ENCODE results near the gene C1QTNF12. TPM values are rescaled to one million over a fixed set of nuclear protein-coding genes. Genes with fewer than 3 reads are reported as not detected.

Gene C1QTNF12
- total RNA-seq, 2 experiments from 2014 or later: 2.0 to 4.2 TPM

DNA sequence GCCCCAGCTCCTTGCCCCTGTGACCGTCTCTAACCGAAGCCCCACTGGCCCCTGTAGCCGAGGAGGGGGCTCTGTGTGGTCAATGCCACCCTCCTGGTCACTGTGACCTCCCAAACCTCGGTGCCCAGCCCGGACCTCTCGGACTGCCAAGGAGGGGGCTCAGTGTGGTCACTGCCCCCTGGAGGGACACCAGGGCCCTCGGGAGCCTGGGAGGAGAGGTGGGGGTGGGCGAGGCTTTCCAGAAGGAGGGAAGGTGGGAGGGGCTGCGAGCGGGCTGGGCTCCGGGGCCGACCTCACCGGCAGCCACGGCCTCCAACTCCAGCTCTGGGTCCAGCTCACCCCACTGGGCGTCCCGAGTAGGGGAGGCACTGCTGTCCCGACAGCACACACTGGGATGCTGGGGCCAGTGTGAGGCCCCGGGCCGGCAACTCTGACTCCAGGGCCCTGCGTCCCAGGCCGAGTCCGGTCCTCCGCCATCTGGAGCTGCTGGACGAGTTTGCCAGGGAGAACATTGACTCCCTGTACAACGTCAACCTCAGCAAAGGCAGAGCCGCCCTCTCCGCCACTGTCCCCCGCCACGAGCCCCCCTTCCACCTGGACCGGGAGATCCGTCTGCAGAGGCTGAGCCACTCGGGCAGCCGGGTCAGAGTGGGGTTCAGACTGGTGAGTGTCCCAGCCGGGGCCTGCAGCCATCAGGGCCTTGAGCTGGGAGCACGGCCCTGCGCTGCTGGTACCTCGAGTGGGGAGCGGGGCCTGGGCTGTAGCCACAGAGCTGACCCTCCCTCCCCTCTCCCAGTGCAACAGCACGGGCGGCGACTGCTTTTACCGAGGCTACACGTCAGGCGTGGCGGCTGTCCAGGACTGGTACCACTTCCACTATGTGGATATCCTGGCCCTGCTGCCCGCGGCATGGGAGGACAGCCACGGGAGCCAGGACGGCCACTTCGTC is 40.1 kb upstream of the C1QTNF12 start:
- no peak for DNase-seq
- H3K27ac Mint-ChIP-seq: no peak overlapping the region
- H3K4me3 Mint-ChIP-seq: no peak overlapping the region
- H3K9me3 Mint-ChIP-seq: no peaks in the 10 kb centered on the region
- H3K27me3 Mint-ChIP-seq: no peaks in the 10 kb centered on the region
- H3K4me1 Mint-ChIP-seq: peaks cover 3% of the 10 kb centered on the region
- ChIA-PET CTCF (no interaction called here), POLR2A (no interaction called here)
- H3K36me3 Mint-ChIP-seq (ENCODE audit: low read depth): no peaks in the 10 kb centered on the region

DNA sequence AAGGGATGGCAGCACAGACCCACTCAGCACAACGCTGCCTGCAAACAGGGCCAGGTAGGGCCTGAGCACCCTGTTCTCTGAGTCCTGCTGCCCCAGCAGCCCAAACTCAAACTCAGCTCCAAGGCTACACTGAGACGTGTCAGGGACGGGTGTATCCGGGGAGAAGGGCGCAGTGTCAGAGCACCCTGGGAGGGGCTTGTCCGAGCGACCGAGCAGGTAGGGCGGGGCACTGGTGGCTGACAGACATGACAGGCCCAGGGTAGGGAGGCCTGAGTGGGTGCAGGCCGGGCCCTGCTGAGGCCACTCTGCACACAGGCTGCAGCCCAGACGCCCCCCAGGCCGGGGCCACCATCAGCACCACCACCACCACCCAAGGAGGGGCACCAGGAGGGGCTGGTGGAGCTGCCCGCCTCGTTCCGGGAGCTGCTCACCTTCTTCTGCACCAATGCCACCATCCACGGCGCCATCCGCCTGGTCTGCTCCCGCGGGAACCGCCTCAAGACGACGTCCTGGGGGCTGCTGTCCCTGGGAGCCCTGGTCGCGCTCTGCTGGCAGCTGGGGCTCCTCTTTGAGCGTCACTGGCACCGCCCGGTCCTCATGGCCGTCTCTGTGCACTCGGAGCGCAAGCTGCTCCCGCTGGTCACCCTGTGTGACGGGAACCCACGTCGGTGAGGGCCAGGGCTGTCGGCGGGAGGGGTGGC is 39.2 kb upstream of the C1QTNF12 start:
- Mint-ChIP-seq H3K4me1 (peaks cover 3% of the 10 kb centered on the region), H3K4me3 (no peak overlapping the region), H3K27me3 (no peaks in the 10 kb centered on the region), H3K36me3 (ENCODE audit: low read depth) (no peaks in the 10 kb centered on the region), H3K9me3 (no peaks in the 10 kb centered on the region), H3K27ac (no peak overlapping the region)
- CTCF ChIA-PET: no interaction called here
- DNase-seq: no peak
- POLR2A ChIA-PET: no interaction called here

DNA sequence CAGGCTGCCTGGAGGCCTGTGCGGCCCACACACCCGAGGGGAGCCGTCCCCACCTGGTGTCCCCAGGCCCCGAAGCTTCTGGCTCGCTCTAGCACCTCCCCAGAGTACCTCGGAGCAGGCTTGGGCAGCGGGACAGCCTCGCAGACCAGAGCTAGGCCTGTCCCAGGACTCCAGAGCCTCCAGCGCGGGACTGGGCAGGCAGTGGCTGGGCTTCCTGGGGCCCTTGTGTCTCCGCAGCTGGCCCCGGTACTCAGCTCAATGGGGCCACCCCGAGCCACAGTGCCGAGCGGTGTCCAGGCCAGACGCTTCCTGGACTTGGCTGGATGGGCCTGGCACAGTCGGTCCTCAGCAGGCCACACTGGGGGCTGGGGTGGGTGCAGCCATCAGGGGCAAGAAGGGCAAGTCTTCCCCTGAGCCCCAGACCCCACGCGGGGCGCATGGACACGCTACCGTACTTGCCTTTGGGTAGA is 38.6 kb upstream of the C1QTNF12 start:
- CTCF ChIA-PET: no interaction called here
- Mint-ChIP-seq H3K27me3 (no peaks in the 10 kb centered on the region), H3K9me3 (no peaks in the 10 kb centered on the region), H3K4me1 (peaks cover 3% of the 10 kb centered on the region), H3K4me3 (no peak overlapping the region), H3K36me3 (ENCODE audit: low read depth) (no peaks in the 10 kb centered on the region), H3K27ac (no peak overlapping the region)
- POLR2A ChIA-PET: interaction anchor here (1.0 kb wide), 1 partner anchor 20 kb away, joined by 3 read pairs; no protein-coding TSS in a partner anchor
- DNase-seq: no peak

DNA sequence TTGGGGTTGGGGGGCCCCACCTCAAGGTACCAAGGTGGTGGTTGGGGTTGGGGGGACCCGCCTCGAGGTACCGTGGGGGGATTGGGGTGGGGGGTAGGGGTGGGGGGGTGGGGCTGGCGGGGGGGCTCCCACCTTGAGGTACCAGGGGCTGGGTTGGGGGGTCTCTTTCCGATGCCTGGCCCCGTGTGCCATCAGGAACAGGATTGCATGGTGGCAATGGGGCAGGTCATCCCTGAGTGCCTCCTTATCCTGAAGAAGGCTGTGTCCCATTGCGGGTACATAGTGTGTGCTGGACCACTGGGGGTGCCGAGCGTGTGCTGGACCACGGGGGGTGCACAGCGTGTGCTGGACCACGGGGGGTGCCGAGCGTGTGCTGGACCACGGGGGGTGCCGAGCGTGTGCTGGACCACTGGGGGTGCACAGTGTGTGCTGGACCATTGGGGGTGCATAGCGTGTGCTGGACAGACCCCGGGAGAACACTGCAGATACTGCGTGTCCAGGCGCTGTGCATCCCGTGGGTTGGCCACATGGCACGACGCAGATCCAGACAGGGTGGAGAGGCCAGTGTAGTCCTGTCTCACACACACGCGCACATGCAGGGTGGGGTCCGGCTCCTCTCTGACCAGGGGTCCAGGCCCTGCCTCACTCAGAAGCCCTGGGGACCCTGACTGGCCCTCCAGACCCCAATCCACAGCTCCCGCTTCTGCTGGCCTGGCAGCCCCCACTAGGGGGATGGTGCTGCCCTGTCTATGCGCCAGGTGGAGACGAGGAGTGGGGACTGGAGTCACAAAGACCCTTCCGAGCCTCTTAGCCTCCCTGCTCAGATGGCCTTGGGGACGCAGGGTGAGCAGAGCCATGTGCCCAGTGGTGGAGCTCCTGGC is 37.9 kb upstream of the C1QTNF12 start:
- Mint-ChIP-seq H3K36me3 (ENCODE audit: low read depth) (no peaks in the 10 kb centered on the region), H3K4me3 (no peak overlapping the region), H3K9me3 (no peaks in the 10 kb centered on the region), H3K27me3 (no peaks in the 10 kb centered on the region), H3K4me1 (peaks cover 3% of the 10 kb centered on the region), H3K27ac (no peak overlapping the region)
- CTCF ChIA-PET: no interaction called here
- POLR2A ChIA-PET: interaction anchor here (1.0 kb wide), 1 partner anchor 20 kb away, joined by 3 read pairs; no protein-coding TSS in a partner anchor
- DNase-seq: no peak

DNA sequence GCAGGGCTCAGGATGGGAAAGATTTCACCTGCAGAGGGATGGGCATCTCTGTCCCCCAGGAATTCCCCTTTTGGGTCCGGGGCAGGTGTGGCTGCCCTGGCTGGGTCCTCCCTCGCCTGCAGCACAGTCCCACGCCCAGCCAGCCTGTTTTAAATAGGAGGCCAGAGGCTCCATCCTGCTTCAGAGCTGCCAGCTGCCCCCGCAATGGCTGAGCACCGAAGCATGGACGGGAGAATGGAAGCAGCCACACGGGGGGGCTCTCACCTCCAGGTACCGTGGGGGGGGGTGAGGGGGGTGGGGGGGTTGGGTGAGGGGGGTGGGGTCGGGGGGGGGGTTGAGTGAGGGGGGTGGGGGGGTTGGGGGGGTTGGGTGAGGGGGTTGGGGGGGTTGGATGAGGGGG is 37.3 kb upstream of the C1QTNF12 start:
- ChIA-PET POLR2A (interaction anchor here (1.4 kb wide), 1 partner anchor 8 kb away, joined by 3 read pairs; no protein-coding TSS in a partner anchor), CTCF (no interaction called here)
- Mint-ChIP-seq H3K27me3 (no peaks in the 10 kb centered on the region), H3K4me1 (peaks cover 3% of the 10 kb centered on the region), H3K4me3 (no peak overlapping the region), H3K27ac (no peak overlapping the region), H3K36me3 (ENCODE audit: low read depth) (no peaks in the 10 kb centered on the region), H3K9me3 (no peaks in the 10 kb centered on the region)
- no peak for DNase-seq

DNA sequence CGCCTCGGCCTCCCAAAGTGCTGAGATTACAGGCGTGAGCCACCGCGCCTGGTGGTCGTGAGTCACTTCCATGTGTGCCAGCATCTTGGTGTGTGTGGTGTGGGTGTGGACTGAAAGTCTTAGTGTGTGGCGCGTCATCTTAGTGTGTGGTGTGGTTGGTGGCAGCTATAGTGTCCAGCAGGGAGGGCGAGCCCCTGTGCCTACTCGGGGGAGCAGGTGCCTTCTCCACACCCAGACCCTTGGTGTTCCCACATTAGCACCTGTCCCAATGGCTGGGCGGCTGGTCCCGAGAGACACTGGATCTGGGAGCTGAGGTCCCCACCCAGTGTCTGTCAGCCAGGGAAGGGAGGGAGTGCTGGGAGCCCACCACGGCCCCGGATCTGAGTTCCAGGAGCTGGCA is 36.5 kb upstream of the C1QTNF12 start:
- no peaks in the 10 kb centered on the region for H3K27me3 Mint-ChIP-seq
- CTCF ChIA-PET: no interaction called here

DNA sequence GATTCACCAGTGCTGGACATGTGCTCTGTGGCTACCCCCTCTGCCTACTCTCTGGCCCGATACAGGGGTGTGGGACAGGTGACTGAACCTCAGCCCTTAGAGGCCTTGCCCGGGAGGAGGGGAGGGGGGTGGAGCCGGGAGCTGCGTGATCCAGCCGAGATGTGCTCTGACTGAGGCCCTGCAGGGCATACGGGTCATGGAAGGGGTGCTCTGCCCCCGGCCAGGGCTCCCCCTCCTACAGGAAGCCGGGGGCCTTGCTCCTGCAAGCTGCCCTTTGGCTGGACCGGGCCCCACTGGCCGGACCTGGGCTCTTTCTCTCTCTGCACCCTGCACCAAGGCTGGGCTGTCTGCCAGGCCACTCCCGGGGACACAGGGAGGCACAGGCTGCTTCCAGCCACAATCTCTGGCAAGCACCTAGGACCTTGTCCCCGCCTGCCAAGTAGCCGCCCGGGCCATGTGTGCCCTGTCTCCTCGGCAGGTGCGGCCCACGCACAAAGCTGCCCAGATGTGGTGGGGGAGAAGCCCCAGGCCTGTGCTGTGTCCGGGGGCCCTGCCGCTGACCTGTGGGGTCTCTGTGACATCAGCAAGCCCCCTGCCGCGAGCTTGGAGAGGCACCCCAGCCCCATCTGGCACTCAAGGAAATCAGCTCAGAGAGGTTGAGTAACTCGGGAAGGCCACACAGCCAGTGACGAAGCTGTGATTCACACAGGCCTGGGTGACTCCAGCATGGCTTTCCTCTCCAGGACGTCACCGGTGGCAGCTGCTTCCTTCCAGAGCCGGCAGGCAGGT is 35.2 kb upstream of the C1QTNF12 start:
- Mint-ChIP-seq H3K27ac (no peak overlapping the region), H3K4me3 (no peak overlapping the region), H3K9me3 (no peaks in the 10 kb centered on the region), H3K36me3 (ENCODE audit: low read depth) (no peaks in the 10 kb centered on the region), H3K4me1 (peaks cover 3% of the 10 kb centered on the region), H3K27me3 (no peaks in the 10 kb centered on the region)
- no peak for DNase-seq
- POLR2A ChIA-PET: interaction anchor here (0.7 kb wide), 1 partner anchor 117 kb away, joined by 3 read pairs; the partner anchor contains the start of gene CCNL2
- CTCF ChIA-PET: interaction anchor here (1.0 kb wide), 1 partner anchor 10 kb away, joined by 4 read pairs; no protein-coding TSS in a partner anchor

More for the DNA sequence above, 36.5 kb upstream of the C1QTNF12 start:
- POLR2A ChIA-PET: interaction anchor here (1.3 to 1.4 kb wide), 2 partner anchors 9 kb away, joined by 3 read pairs; partner anchors contain the start of gene UBE2J2
- Mint-ChIP-seq H3K27ac (no peak overlapping the region), H3K4me1 (peaks cover 3% of the 10 kb centered on the region), H3K9me3 (no peaks in the 10 kb centered on the region), H3K36me3 (ENCODE audit: low read depth) (no peaks in the 10 kb centered on the region), H3K4me3 (no peak overlapping the region)
- DNase-seq: no peak

DNA sequence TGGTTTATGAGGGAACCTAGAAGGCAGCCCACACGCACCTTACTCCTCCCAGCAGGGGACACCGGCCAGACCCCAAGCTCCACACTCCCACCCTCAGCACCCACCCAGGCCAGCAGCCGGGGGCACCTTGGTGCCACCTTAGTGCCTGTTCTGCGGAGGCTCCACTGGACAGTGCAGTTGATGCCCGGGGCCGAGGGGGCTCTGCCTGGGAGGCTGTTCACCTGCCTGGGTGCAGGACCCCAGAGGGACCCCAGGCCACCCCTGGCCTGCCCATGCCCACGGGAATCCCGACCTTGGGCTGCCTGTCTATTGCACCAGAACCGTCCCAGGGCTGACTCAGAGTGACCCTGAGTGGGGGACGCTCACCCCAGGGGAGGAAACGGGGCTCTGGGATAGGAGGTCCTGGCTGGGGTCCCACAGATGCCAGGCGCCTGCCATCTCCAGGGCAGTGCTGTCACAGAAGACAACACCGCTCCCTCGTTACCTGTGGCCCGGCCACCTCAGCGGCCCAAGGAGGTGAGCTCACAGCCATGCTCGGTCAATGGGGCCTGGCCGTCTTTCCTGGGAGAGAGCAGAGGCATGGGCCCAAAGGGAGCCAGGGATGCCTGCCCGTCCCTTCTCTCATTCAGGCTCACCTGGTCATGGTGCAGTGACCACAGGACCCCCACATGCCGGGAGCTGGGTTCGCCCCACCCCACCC is 34.4 kb upstream of the C1QTNF12 start:
- POLR2A ChIA-PET: no interaction called here
- Mint-ChIP-seq H3K4me1 (peaks cover 3% of the 10 kb centered on the region), H3K36me3 (ENCODE audit: low read depth) (no peaks in the 10 kb centered on the region), H3K27ac (no peak overlapping the region), H3K9me3 (no peaks in the 10 kb centered on the region), H3K27me3 (no peaks in the 10 kb centered on the region), H3K4me3 (no peak overlapping the region)
- CTCF ChIA-PET: no interaction called here
- no peak for DNase-seq

DNA sequence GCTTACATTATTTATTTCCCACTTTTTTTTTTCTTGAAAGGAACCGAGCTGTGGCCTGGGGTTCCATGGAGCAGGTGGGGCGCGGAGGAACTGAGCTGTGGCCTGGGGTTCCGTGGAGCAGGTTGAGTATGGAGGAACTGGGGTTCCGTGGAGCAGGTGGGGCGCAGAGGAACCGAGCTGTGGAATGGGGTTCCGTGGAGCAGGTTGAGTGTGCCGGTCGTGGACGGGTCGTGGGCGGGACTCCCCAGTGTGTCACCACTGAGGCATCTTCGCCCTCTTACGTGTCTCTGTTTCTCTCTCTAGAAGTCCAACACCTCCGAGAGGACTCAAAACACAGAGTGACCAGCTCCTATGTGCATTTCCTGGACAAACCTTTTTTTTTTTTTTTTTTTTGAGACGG is 32.5 kb upstream of the C1QTNF12 start:
- no peaks in the 10 kb centered on the region for H3K27me3 Mint-ChIP-seq
- DNase-seq: no peak
- no peak overlapping the region for H3K27ac Mint-ChIP-seq
- peaks cover 8% of the 10 kb centered on the region for H3K4me1 Mint-ChIP-seq
- no peaks in the 10 kb centered on the region for H3K36me3 Mint-ChIP-seq (ENCODE audit: low read depth)
- CTCF ChIA-PET: interaction anchor here (0.7 to 1.1 kb wide), 2 partner anchors 13 to 17 kb away, joined by 3 to 6 read pairs; no protein-coding TSS in a partner anchor
- no peak overlapping the region for H3K4me3 Mint-ChIP-seq
- POLR2A ChIA-PET: no interaction called here
- H3K9me3 Mint-ChIP-seq: no peaks in the 10 kb centered on the region

DNA sequence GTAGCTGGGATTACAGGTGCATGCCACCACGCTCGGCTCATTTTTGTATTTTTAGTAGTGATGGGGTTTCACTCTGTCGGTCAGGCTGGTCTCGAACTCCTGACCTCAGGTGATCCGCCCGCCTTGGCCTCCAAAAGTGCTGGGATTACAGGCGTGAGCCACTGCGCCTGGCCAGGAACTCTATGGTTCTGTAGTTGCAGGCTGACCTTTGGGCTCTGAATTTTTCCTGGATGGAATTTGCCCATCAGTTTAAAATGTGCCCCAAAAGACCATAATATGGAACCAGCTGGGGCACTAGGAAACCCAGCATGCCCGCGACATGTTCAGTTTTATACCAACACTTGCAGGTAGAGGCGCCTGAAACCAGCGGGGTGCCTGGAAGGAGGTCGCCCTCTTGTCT is 32.1 kb upstream of the C1QTNF12 start:
- CTCF ChIA-PET: interaction anchor here (0.7 to 1.1 kb wide), 2 partner anchors 13 to 17 kb away, joined by 3 to 6 read pairs; no protein-coding TSS in a partner anchor
- POLR2A ChIA-PET: no interaction called here
- no peak overlapping the region for H3K4me3 Mint-ChIP-seq
- H3K36me3 Mint-ChIP-seq (ENCODE audit: low read depth): no peaks in the 10 kb centered on the region
- H3K9me3 Mint-ChIP-seq: no peaks in the 10 kb centered on the region
- H3K4me1 Mint-ChIP-seq: peaks cover 8% of the 10 kb centered on the region
- H3K27me3 Mint-ChIP-seq: no peaks in the 10 kb centered on the region
- H3K27ac Mint-ChIP-seq: no peak overlapping the region
- no peak for DNase-seq

DNA sequence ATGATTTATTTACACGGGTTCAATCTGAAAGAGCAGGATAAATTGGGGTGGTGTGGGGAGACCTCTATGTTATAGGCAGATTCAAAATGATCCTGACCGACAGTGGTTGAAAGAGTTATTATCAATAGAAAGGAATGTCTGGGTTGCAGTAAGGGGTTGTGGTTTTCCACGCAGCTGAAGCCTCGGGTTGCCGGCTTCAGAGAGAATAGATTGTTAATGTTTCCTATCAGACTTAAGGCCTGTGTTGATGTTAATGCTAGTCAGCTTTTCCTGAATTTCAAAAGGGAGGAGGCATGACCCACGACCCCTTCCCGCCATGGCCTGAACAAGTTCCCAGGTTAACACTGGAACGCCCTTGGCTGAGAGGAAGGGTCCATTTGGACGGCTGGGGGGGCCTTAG is 29.3 kb upstream of the C1QTNF12 start:
- no peak overlapping the region for H3K27ac Mint-ChIP-seq

More for the DNA sequence above, 29.3 kb upstream of the C1QTNF12 start:
- POLR2A ChIA-PET: no interaction called here
- CTCF ChIA-PET: interaction anchor here (1.1 kb wide), 1 partner anchor 45 kb away, joined by 3 read pairs; no protein-coding TSS in a partner anchor
- peak overlapping the region; percentile 20 for H3K4me3 Mint-ChIP-seq
- peaks cover 17% of the 10 kb centered on the region for H3K36me3 Mint-ChIP-seq (ENCODE audit: low read depth)
- H3K4me1 Mint-ChIP-seq: peaks cover 27% of the 10 kb centered on the region
- H3K27me3 Mint-ChIP-seq: no peaks in the 10 kb centered on the region
- no peaks in the 10 kb centered on the region for H3K9me3 Mint-ChIP-seq
- no peak for DNase-seq

All from activated CD4-positive, alpha-beta memory T cell treated with anti-CD3 and anti-CD28 coated beads, Interleukin-2, amount 10 ng/mL, durations not matched to agents 7 days and 5 days (primary cell).